Karpas-422 (cell line): Measurements from ENCODE around the gene ELFN2. TPM values are rescaled to one million over a fixed set of nuclear protein-coding genes. Genes with fewer than 3 reads are reported as not detected.

ENCODE experiments used
- DNase-seq: peaks from one replicate; pipeline ENCODE4 v3.0.0-alpha.2; 2015
- H2AFZ ChIP-seq: fragments of 200-600 bp; sonication (generic); 2 replicates; pipeline ENCODE4 v1.6.1; 2014; ENCODE audit warnings: antibody characterized with exemption, low read length, mixed read lengths
- H3K27ac ChIP-seq: fragments of 200-600 bp; sonication (generic); 2 replicates; pipeline ENCODE4 v1.5.1; 2014; ENCODE audit warnings: mild to moderate bottlenecking, low read length, moderate library complexity
- H3K27me3 ChIP-seq: fragments of 200-600 bp; sonication (generic); 2 replicates; pipeline ENCODE4 v1.6.1; 2014; ENCODE audit warnings: low read length, mixed read lengths
- H3K36me3 ChIP-seq: fragments of 200-600 bp; sonication (generic); 2 replicates; pipeline ENCODE4 v1.6.1; 2014; ENCODE audit warnings: low read length, mixed read lengths; ENCODE audit not compliant: insufficient read depth
- H3K4me1 ChIP-seq: fragments of 200-600 bp; sonication (generic); 2 replicates; pipeline ENCODE4 v1.6.1; 2014; ENCODE audit warnings: mild to moderate bottlenecking, low read length, mixed read lengths
- H3K4me2 ChIP-seq: fragments of 200-600 bp; sonication (generic); 2 replicates; pipeline ENCODE4 v1.6.1; 2014; ENCODE audit warnings: low read length, low read depth, mild to moderate bottlenecking; ENCODE audit not compliant: poor library complexity, severe bottlenecking
- H3K4me3 ChIP-seq: fragments of 200-600 bp; sonication (generic); 2 replicates; pipeline ENCODE4 v1.5.1; 2014; ENCODE audit warnings: mild to moderate bottlenecking, antibody characterized with exemption, low read length, mixed read lengths
- H3K79me2 ChIP-seq: fragments of 200-600 bp; sonication (generic); 2 replicates; pipeline ENCODE4 v1.6.1; 2014; ENCODE audit warnings: mild to moderate bottlenecking, low read length, mixed read lengths
- H3K9ac ChIP-seq: fragments of 200-600 bp; sonication (generic); 2 replicates; pipeline ENCODE4 v1.6.0; 2014; ENCODE audit warnings: low read length
- H3K9me2 ChIP-seq: fragments of 200-600 bp; sonication (generic), shearing (Covaris generic); replicated peaks from 2 replicates; pipeline ENCODE4 v1.6.0; 2014; ENCODE audit warnings: mild to moderate bottlenecking, low read length, moderate library complexity; ENCODE audit not compliant: insufficient read depth
- H3K9me3 ChIP-seq: fragments of 300-700, 200-600 bp; sonication (generic); 2 replicates; pipeline ENCODE4 v1.6.1; 2014; ENCODE audit warnings: low read length, mixed read lengths
- H4K20me1 ChIP-seq: fragments of 200-600 bp; sonication (generic); 2 replicates; pipeline ENCODE4 v1.6.1; 2014; ENCODE audit warnings: mild to moderate bottlenecking, antibody characterized with exemption, low read length, low read depth; ENCODE audit not compliant: insufficient read depth
- total RNA-seq: library from RNA; depleted of rRNA; stranded (reverse); fragments of >200 nt; shearing (Covaris generic); gene quantifications from 2 replicates; pipeline ENCODE4 v1.2.3, GENCODE V29; 2014; ENCODE audit warnings: low replicate concordance

ELFN2 gene
- total RNA-seq, 1 experiment from 2014 or later: not detected

- Histone ChIP-seq H2AFZ (no peak overlapping the region), H3K9me3 (no peaks in the 10 kb centered on the region), H3K9me2 (no peaks in the 10 kb centered on the region), H3K4me1 (peaks cover 13% of the 10 kb centered on the region), H3K4me2 (no peak overlapping the region), H3K79me2 (no peaks in the 10 kb centered on the region), H3K4me3 (no peak overlapping the region), H4K20me1 (0 out of 2 replicates have a peak, but pooled peaks cover 4% of the 10 kb centered on the region), H3K9ac (no peak overlapping the region), H3K27me3 (no peaks in the 10 kb centered on the region), H3K36me3 (no peaks in the 10 kb centered on the region), H3K27ac (no peak overlapping the region)
- no peak for DNase-seq
Observed at GRCh38 chr22:37328017-37328416, 99.3 kb downstream of the ELFN2 start.

- Histone ChIP-seq H3K27ac (no peak overlapping the region), H3K9me3 (no peaks in the 10 kb centered on the region), H3K9ac (no peak overlapping the region), H2AFZ (no peak overlapping the region), H3K27me3 (no peaks in the 10 kb centered on the region), H3K4me3 (no peak overlapping the region), H3K9me2 (no peaks in the 10 kb centered on the region), H3K79me2 (no peaks in the 10 kb centered on the region), H4K20me1 (0 out of 2 replicates have a peak, but pooled peaks cover 4% of the 10 kb centered on the region), H3K4me1 (peaks cover 13% of the 10 kb centered on the region), H3K4me2 (no peak overlapping the region), H3K36me3 (no peaks in the 10 kb centered on the region)
- no peak for DNase-seq
Observed at GRCh38 chr22:37326726-37327125, 100.6 kb downstream of the ELFN2 start.

- H3K4me1 ChIP-seq: peaks cover under 1% of the 10 kb centered on the region; the same call in 1 of the 2 replicates
- no peaks in the 10 kb centered on the region for H3K27me3 ChIP-seq
- no peak overlapping the region for H3K4me3 ChIP-seq
- no peak overlapping the region for H2AFZ ChIP-seq
- no peak overlapping the region for H3K27ac ChIP-seq
- no peaks in the 10 kb centered on the region for H3K9me3 ChIP-seq
- no peaks in the 10 kb centered on the region for H4K20me1 ChIP-seq
- DNase-seq: no peak
- no peak overlapping the region for H3K9ac ChIP-seq
- no peak overlapping the region for H3K4me2 ChIP-seq
- no peaks in the 10 kb centered on the region for H3K9me2 ChIP-seq
- no peaks in the 10 kb centered on the region for H3K36me3 ChIP-seq
- H3K79me2 ChIP-seq: no peaks in the 10 kb centered on the region
Observed at GRCh38 chr22:37325039-37325395, 102.3 kb downstream of the ELFN2 start.

- Histone ChIP-seq H3K9me3 (no peaks in the 10 kb centered on the region), H3K27ac (no peak overlapping the region), H3K4me1 (no peaks in the 10 kb centered on the region), H3K9ac (no peak overlapping the region), H3K79me2 (no peaks in the 10 kb centered on the region), H3K4me2 (no peak overlapping the region), H3K36me3 (no peaks in the 10 kb centered on the region), H4K20me1 (no peaks in the 10 kb centered on the region), H2AFZ (no peak overlapping the region), H3K9me2 (no peaks in the 10 kb centered on the region), H3K4me3 (no peak overlapping the region), H3K27me3 (no peaks in the 10 kb centered on the region)
- DNase-seq: no peak
Observed at GRCh38 chr22:37324340-37325038, 102.8 kb downstream of the ELFN2 start.

DNA sequence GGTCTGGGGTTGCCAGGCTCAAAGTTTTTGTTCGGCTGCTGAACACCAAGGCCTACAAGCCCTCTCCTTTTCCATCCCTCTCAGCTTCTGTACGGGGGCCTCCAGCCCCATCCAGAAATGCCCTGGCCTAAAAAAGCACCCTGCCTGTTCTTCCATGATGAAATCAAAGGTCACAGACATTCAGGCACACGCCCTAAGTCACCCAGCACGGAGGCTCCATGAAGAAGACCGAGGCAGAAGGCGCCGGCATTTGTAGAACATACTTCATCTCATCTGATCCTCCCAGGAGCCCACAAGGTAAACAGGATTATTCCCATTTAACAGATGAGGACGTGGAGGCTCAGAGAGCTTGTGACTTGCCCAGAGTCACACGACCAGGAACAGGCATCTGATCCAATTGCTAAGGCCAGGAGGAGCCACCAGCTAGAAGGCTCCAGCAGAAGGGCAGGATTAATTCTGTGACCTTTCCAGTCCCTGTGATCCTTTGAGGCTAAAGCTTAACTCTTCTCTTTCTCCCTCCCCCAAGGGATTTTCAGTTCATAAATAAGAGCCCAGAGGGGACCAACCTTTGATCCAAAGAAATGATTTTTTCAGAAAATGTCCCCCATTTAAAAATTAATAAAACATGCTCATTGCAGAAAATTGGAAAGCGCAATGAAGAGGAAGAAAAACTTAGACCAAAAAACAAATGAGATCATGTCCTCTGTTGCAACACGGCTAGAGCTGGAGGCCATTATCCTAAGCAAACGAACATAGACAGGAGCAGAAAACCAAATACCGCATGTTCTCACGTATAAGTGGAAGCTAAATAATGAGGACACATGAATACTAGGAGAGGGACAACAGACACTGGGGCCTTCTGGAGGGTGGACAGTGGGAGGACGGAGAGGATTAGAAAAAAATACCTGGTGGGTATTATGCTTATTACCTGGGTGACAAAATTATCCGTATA lies 106.3 kb downstream of the ELFN2 start:
- Histone ChIP-seq H3K9me3 (no peaks in the 10 kb centered on the region), H3K27ac (no peak overlapping the region), H3K4me1 (no peaks in the 10 kb centered on the region), H3K27me3 (no peaks in the 10 kb centered on the region), H3K36me3 (no peaks in the 10 kb centered on the region), H3K9me2 (no peaks in the 10 kb centered on the region), H3K4me3 (no peak overlapping the region), H2AFZ (no peak overlapping the region), H3K9ac (no peak overlapping the region), H3K4me2 (no peak overlapping the region), H4K20me1 (no peaks in the 10 kb centered on the region), H3K79me2 (no peaks in the 10 kb centered on the region)
- no peak for DNase-seq

DNA sequence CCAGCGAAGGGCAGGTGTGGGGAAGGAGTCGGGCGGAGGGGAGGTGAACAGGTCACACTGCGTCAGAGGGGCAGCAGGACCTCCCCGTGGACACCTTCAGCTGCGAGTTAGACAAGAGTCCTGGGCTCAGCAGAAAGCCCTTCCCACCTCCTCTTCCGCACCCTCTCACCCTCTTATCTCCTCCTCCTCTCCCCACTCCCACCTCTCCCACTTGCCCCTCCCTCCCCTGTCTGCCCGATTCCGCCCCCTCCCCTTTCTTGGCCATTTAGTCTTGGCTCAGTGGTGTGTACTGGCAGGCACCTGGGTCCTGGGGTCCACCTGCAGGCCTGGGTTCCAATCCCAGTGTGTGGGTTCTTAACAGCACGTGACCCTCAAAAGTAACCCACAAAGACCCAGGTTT lies 107.8 kb downstream of the ELFN2 start:
- no peak overlapping the region for H3K9ac ChIP-seq
- H4K20me1 ChIP-seq: no peaks in the 10 kb centered on the region
- DNase-seq: no peak
- no peaks in the 10 kb centered on the region for H3K4me1 ChIP-seq
- no peaks in the 10 kb centered on the region for H3K9me2 ChIP-seq
- no peaks in the 10 kb centered on the region for H3K27me3 ChIP-seq
- H3K4me2 ChIP-seq: no peak overlapping the region
- no peak overlapping the region for H2AFZ ChIP-seq
- no peaks in the 10 kb centered on the region for H3K9me3 ChIP-seq
- H3K27ac ChIP-seq: no peak overlapping the region
- no peaks in the 10 kb centered on the region for H3K36me3 ChIP-seq
- no peaks in the 10 kb centered on the region for H3K79me2 ChIP-seq
- H3K4me3 ChIP-seq: no peak overlapping the region

- DNase-seq: no peak
- no peaks in the 10 kb centered on the region for H3K36me3 ChIP-seq
- H4K20me1 ChIP-seq: no peaks in the 10 kb centered on the region
- H3K27ac ChIP-seq: no peak overlapping the region
- no peak overlapping the region for H3K4me3 ChIP-seq
- H3K9ac ChIP-seq: no peak overlapping the region
- no peak overlapping the region for H2AFZ ChIP-seq
- H3K27me3 ChIP-seq: no peaks in the 10 kb centered on the region
- no peaks in the 10 kb centered on the region for H3K9me3 ChIP-seq
- no peak overlapping the region for H3K4me2 ChIP-seq
- H3K4me1 ChIP-seq: no peaks in the 10 kb centered on the region
- no peaks in the 10 kb centered on the region for H3K79me2 ChIP-seq
- H3K9me2 ChIP-seq: no peaks in the 10 kb centered on the region
Observed at GRCh38 chr22:37318364-37319109, 108.7 kb downstream of the ELFN2 start.
